Left forelimb (tissue), 1 donor: ENCODE results near the gene ZNG1C.
"Not testable (repeated sequence)": the region's sequence is repeated elsewhere in the genome, so short reads cannot be mapped to it uniquely, and the experiment has no call there.

Source experiments
- DNase-seq: peaks from one replicate; pipeline ENCODE4 v3.0.0-alpha.2; 2018; ENCODE audit warnings: low spot score

The ZNG1C gene

GRCh38 chr9:68241683-68242082 is at the start of gene ZNG1C:
TSS of gene ZNG1C (plus strand) at chr9:68241983. CDS start at chr9:68242032, 49 bp downstream.
- DNase-seq = not testable (repeated sequence)

DNA sequence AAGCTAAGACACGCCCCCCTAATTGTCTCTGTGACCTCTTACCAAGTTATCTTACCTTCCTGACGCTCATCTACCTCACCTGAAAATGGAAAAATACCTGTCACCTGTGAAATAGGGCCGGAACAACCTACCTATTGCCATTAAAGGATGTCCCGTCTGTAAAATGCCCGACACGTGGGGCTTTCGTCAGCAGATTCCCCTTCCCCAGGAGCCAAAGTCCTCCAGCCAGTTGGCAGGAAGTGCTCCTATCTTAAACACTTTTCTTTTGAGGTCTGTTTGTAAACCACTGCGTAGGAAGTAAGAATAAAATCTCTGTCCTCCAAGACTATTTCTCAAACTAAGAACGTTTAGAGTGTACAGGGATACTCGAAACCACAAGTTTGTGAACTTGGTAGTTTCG is 654 bp downstream of the ZNG1C start:
- not testable (repeated sequence) for DNase-seq

DNA sequence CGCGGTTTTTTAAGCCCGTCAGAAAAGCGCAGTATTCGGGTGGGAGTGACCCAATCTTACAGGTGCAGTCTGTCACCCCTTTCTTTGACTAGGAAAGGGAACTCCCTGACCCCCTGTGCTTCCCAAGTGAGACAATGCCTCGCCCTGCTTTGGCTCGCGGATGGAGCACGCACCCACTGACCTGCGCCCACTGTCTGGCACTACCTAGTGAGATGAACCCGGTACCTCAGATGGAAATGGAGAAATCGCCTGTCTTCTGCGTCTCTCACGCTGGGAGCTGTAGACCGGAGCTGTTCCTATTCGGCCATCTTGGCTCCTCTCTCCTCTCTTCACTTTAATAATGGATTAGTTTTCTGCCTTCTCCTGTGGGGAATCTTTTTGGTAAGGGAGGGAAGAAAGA is 39.3 kb downstream of the ZNG1C start:
- not testable (repeated sequence) for DNase-seq

DNA sequence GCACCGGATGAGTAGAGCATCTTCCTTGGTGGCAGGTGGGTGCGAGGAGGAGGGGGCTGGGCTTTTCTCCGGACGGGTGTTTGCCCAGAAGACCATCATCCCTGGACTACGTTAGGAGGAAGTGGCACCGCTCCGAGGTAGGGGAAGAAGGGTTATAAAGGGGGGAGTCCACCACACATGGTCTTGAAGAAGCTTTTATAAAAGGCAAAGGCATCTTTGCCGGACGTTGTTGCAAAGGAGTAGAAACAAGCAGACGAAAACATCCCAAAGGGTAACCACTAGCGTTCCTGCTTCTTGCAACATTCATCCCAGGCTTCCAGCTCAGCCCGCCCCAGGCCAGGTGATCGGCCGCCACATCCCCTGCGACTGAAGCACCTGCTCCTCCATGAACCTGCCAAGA is 60.8 kb downstream of the ZNG1C start, which contains the start of gene FOXD4L3:
Gene FOXD4L3 (plus strand): TSS at position 301 of the 400 bp plus-strand sequence. CDS start 85 bp downstream, at position 386.
- not testable (repeated sequence) for DNase-seq

DNA sequence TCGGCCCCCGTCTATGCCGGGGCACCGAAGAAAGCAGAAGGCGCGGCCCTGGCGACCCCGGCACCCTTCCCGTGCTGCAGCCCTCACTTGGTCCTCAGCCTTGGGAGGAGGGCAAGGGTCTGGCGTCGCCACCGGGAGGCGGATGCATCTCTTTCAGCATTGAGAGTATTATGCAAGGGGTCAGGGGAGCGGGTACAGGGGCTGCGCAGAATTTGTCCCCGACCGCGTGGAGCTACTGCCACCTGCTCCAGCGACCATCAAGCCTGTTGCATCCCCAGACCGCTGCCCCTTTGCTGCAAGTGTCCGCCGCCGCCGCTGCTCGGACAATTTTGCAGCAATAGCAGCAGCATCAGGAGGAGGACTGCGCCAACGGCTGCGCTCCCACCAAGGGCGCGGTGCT is 62.0 kb downstream of the ZNG1C start:
- DNase-seq = not testable (repeated sequence)

- not testable (repeated sequence) for DNase-seq
Measured at GRCh38 chr9:68304212-68304611, 62.4 kb downstream of the ZNG1C start.

- not testable (repeated sequence) for DNase-seq
Measured at GRCh38 chr9:68304777-68305176, 63.0 kb downstream of the ZNG1C start.

GRCh38 chr9:68305680-68306285 is 64.0 kb downstream of the ZNG1C start:
- not testable (repeated sequence) for DNase-seq

DNA sequence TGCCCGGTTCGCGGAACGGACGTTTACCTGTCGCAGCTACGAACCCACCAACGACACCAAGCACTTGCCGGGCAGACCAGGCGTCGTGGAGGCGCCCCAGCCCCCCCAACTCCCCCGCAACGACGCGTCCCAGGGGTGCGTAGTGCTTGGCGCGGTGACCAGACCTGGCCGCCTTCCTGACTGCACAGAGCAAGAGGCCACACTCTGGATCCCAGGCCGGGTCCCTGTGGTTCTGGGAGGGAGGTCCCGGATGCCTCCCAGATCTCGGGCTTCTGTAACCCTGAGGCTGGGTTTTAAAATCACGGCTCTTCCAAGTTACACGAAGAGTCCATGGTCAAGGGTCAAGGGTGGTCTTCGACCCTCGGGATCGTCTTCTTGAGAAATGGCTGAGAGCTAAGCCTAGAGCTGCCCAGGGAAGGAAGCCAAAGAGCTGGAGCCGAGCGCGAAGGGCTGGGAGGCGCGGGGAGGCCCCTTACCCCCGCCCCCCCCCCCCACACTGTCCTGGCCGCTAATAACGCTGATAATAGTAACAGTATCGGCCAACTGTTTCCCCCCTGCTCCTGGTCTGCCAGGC is 64.7 kb downstream of the ZNG1C start:
- DNase-seq = not testable (repeated sequence)

GRCh38 chr9:68307127-68307526 is 65.3 kb downstream of the ZNG1C start:
- DNase-seq = not testable (repeated sequence)

DNA sequence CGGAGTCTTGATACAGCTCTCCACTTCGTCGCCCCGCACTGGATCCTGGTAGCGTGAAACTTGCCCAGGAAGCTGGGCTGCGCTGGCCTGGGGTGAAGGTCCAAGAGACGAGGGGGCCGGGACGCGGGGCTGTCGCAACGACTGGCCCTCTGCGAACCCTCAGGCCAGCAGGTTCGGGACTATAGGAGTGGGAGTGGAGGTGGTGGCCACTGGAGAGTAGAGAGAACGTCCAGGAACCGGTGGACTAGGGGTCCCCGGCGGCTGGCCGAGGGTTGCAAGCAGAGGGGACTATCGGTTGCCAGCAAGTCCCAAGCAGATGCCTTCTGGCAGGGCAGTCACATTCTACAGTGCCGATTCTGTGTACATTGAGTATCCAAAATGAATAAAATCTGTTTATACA is 65.9 kb downstream of the ZNG1C start:
- DNase-seq = not testable (repeated sequence)

DNA sequence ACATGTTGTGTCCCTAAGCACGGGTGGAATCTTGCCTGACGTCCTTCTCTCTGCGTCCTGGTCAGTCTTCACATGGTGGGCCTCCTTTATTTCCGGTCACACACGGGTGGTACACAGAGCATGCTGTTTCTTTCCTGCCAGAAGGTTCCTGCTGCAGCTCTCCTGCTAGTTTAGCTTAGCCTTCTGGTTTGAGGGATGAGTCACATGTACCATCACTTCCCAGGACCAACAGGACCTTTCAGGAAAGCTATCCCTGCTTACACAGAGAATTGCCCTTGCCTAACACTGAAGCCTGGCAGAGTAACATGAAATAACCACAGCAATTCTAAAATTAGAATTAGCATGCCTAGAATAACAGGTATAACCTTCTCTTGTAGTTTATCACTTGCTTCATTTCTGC is 69.4 kb downstream of the ZNG1C start:
- DNase-seq = not testable (repeated sequence)

DNA sequence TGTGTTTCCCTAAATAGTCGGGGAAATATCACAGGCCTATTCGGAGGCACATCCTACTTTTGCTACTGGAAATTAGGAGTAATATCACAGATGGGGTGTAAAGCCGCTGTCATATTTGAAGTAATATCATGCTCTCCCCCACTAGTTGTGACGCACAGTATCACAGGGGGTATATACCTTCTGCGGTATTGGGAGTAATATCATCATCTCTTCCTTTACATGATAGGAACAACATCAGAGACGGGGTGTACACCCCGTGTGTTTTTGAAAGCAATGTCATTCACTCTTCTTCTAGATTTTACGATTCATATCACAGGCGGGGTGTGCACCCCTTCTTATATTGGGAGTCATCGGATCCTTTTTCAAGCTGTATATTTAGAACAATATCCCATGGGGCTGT is 76.4 kb downstream of the ZNG1C start:
- DNase-seq = not testable (repeated sequence)

GRCh38 chr9:68323749-68324148 is 82.0 kb downstream of the ZNG1C start:
- DNase-seq = not testable (repeated sequence)

DNA sequence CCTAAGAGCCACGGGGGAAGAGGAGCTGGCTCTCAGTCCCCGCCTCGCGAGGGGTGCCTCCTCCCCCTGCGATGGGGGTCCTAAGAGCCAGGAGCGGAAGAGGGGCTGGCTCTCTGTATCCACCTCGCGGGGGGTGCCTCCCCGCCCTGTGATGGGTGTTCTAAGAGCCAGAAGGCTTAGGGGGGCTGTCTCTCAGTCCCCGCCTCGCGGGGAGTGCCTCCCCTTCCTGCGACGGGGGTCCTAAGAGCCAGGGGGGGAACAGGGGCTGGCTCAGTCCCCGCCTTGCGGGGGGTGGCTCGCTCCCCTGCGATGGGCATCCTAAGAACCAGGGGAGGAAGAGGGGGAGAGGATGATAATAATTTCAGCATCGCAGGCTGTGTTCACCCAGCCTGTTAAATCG is 82.7 kb downstream of the ZNG1C start:
- not testable (repeated sequence) for DNase-seq

GRCh38 chr9:68329106-68329505 is 87.3 kb downstream of the ZNG1C start:
- not testable (repeated sequence) for DNase-seq

DNA sequence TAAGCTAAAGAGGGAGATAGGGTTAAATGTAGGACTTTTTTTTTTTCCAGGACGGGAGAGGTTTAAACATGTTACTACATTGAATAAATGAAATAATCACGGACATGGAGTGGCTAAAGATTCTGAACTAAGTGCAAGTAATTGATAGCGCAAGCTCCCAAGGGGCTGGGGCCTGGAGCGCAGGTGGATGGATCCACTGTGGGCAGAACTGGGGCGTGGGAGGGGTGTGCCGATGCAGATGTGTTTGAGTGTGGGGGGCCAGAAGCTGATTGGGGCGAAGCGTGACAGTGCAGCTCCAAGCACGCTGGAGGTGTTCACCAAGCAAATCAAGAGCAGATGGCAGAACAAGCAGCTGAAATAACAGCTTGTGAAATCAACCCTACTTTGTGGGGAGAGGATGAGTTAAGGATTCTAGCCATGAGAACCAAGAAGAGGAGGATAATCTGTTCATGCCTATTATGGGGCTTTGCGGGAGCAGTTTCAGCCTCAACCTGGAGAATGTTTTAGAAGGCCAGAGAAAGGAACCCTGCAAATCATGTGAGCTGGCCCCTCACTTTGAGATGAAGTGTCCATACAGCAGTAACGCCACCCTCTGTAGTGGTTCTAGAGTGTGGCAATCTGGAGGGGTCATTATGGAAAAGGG is 88.9 kb downstream of the ZNG1C start:
- DNase-seq = not testable (repeated sequence)

- not testable (repeated sequence) for DNase-seq
Measured at GRCh38 chr9:68332122-68332521, 90.3 kb downstream of the ZNG1C start.

DNA sequence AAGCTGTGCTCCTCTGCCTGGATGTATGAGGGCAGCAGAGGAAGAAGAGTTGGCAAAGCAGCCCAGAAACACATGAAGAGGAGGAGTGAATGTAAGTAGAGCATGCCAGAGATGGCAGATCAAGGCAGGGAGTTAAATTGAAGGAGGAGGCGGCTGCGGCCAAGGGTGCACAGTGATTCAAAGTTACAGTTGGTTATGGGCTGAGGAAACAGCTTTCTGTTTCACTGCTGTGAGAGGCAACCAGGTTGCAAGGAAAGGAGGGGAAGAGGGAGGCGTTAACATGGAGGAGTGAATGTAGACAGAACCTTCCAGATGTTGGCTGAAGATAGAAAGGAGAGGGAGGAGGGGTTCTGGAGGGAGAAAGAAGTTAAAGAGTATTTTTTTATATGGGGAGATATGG is 94.2 kb downstream of the ZNG1C start:
- DNase-seq = not testable (repeated sequence)

GRCh38 chr9:68336639-68337339 is 95.0 kb downstream of the ZNG1C start:
- not testable (repeated sequence) for DNase-seq

- not testable (repeated sequence) for DNase-seq
Measured at GRCh38 chr9:68338000-68338399, 96.2 kb downstream of the ZNG1C start.

GRCh38 chr9:68342265-68343025 is 100.7 kb downstream of the ZNG1C start:
- not testable (repeated sequence) for DNase-seq
